Activated gamma-delta T cell treated with anti-CD3 and anti-CD28 coated beads, Interleukin-2, amount 50 U/mL, for 16 hours (primary cell): Measurements from ENCODE around the gene DVL1.

Experiments
- DNase-seq: peaks from one replicate; pipeline ENCODE4 v3.0.0-alpha.2; 2020; ENCODE audit warnings: low read depth

Gene DVL1

DNA sequence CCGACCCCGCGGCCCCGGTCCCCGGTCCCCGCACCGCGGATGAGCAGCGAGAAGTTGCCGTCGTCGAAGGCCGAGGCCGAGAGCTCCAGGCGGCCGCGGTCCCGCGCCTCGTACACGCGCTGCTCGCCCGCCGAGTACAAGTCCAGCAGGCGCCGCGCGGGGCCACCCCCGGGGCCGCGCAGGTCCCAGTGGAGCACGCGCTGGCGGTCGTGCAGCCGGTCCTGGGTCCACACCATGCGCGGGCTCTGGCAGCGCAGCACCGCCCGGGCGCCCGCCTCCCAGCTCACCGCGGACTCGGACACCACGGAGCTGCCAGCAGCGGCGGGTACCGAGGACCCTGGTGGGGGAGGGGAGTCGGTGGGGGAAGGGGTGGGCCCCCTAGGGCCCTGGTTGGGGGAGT is 6.2 kb upstream of the DVL1 start:
- no peak for DNase-seq

DNA sequence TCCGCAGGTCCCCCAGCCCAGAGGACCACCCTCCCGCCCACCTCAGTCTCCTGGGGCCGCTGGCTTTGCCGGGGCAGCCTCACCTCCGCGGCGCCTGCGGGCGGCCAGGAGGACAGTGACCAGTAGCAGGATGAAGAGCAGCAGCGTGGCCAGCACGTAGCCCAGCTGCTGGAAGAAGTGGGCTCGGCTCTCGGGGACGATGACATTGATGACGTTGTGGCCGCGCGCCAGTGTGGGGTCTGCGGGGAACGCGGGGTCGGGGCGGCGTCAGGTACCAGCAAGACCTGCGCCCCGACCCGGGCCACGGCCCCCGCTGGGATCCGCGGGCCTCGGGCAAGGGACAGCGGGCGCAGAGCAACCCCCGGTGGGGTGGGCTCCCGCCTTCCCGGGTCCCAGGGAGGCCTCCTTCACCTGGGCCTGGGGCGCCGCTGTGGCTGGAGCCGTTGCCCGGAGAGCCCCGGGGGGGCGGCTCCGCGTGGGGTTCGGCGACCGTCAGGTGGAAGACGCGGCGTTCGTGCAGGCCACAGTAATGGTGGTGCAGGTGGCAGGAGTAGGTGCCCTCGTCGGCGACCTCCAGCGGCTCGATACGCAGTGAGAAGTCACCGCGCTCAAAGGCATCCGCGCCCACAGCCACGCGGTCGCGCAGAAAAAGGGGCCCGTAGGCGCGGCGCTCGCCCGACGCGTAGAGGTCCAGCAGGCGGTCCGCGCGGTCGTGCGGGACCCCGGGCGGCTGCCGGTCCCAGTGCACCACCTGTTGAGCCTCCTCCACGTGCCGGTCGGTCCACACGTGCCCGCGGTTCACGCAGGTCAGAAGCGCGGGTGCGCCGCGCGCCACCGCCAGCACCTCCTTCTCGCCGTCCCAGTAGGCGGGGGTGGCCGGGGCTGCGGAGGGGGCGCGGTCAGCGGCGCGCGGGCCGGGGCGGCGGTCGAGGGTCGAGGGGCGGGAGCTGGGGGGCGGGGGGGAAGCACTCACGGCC is 5.3 kb upstream of the DVL1 start:
- DNase-seq = no peak

DNA sequence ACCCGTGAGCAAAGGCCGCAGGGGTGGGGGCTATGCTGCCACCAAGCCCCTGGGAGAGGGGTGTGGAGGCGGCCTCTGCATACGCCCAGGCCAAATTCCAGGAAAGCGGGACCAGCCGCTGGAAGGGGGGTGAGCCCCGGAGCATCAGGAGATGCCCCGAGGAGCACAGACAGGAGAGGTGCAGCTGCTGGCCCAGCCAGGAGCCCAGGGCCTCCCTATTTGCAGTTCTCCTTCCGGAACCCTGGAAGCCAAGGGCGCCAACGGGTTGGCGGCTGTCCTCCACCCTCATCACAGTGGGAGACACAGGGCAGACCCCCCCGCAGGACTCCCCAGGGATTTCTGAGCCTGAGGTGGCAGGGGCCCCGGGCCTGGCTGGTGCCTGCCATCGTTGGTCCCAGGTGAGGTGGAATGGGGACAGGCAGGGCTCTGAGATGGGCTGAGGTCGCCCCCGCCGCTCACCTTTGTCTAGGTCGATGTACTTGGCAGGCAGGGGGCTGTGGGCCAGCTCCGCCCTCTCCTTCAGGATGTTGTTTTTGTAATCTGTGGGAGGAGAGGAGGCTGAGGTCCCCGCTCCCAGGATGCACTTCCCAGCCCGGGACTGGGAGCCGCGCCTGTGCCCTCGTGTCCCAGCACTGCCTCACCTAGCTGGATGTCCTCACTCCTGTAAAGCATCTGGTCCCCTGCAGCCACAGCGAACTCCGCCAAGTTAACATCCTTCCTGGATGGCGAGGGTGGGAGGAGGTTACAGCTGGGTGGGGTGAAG is 4.4 kb upstream of the DVL1 start:
- DNase-seq = no peak

DNA sequence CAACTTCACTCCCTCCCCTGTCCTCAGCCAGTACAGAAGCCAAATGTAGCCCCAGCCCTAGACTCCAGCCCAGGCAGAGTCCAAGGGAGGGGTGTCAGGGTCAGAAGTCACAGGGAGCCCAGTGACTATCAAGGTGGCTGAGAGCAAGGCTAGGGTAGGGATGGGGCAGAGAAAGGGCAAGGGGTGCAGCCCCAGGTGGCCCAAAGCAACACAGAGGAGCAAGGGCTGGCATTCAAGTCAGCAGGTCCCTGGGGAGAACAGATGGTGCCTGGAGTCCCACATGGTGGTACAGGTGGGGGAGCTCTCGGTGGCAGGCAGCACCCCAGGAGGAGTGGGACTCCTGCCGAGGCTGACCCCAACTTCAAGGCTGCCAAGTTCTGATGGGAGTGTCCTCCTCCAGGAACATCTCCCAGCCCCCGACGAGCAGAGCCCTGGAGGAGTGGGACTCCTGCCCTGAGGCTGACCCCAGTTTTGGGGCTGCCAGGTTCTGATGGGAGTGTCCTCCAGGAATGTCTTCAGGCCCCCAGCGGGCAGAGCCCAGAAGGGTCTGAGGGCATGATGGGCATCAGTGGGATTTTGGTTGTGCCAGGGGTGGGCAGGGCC is 3.7 kb upstream of the DVL1 start:
- no peak for DNase-seq

DNA sequence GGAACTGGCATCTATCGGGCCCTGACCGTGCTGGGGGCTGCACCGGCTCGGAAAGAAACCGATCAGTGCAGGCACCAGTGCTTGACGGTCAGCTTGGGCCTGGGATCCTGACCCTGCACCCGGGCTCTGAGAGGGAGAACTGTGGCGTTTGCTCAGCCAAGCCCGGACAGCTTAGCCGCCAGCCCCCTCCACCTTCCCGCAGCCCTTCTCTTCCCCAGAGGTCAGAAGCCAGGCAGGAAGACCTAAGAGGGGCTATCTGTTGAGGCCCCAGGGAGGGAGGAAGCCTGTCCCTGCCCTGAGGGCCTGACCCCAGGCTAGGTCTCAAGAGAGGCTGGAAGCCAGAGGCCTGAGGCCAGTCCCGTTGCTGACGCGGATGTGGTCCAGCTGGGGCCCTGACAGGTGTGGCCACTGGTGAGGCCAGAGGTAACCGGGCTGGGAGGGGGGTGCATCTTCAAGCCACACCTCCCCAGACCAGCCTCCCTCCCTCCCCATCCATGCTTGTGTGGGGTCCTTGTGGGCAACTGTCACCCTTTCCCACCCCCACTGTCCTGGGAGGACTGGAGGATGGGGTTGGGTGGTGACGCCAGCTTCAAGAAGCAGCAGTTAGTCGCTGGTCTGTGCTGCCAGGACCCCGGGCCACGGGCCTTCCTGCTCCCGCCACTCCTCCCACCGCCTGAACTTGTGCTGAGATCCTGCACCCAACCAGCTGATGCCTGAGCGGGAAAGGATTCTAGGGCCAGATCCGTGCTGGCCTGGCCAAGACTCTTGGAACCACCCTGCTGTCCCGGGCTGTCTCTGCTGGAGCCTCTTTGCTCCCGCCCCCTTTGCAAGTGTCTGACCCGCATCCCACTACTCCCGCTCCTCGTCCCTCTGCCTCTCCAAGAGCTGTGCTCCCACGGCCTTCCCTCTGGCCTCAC is 2.6 kb upstream of the DVL1 start:
- DNase-seq = no peak

DNA sequence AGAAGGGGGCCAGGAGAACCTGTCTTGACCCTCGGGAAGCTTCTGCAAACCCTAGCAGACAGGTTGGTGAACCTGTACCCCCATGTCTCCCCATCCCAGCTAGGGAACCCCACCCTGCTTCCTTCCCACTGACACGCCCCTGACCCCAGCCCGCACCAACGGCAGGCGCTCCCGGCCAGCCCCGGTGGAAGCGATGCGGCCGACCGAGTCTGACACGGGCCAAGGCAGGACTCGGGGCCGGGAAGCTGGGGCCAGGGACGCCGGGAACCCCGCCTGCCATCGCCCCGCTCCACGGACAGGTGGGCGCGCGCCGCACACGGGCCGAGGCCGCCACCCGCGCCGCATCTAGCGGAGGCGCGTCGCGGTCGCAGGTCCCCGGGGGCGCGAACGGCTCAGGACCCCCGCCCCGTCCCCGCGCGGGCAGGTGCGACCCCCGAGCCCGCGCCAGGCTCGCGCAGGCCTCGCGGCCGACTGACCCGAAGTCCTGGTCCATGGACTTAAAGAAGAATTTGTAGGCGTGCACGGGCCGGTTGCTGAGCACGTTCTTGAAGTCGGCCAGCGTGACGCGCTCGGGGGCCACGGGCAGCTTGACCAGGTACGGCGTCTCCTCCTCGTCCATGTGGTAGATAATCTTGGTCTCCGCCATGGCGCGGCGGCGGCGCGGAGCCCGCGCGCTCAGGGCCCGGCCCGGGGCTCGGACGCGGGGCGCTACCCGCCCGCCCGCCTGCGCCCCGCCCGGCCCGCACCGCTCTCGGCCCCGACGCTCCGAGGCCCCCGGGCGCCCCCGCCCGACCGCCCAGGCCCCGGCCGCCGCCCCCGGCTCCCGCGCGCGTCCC is 580 bp downstream of the DVL1 start:
- DNase-seq = no peak

DNA sequence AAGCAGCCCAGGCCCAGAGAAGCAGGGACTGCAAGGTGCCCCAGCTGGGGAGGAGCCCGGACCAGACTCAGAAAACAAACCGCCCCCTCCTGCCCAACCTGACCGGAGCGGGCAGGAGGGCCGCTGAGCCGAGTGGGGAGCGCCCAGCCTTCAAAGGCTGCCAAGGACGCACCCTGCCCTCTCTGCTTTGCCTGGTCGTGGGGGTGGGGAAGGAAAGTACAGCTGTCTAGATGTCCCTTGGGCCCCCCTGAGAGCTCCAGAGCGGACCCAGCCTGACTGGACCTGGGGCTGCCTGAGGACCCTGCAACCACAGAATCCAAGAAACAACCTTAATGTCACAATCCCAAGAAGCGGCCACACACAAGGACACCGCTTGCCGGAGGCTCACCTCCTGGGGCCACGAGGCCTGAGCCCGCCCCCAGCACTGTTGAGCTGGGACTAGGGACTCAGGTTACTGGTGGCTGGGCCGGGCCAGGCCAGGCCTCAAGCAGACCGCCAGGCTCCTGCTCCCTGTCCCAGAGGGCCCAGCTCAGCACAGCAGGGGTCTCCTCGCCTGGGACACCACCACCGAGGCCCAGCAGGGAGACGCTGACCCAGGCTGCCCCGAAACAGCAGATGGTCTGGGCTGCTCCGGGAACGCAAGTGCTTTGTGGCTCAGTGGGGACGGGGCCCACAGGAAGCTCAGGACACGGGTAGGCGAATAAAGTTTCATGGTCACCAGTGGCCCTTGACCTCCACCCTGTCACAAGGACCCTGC is 1.4 kb downstream of the DVL1 start:
- no peak for DNase-seq

DNA sequence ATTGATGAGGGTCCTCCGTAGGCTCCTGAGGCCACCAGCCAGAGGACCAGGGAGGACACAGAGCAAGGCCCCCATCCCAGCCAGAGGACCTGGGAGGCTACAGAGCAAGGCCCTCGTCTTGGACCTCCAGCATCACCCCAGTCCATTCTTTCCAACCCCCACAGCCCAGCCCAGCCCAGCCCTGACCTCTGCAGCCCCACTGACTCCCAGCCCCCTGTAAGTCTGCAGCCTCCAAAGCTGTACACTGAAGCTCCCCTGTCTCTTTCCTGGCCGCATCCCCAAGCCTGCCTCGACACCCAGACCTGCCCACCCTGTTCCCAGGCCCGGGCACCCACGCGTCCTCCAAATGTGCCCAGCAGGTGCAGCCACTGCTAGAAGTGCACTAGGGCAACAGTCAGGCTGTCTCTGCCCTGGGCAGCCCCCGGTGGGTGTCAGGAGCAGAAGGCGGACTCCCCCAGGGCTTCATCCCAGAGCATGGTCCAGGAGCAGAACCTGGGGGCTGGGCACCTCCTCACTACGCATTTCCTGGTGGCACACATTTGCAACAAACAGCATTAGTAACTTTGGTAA is 2.1 kb downstream of the DVL1 start:
- DNase-seq = no peak

DNA sequence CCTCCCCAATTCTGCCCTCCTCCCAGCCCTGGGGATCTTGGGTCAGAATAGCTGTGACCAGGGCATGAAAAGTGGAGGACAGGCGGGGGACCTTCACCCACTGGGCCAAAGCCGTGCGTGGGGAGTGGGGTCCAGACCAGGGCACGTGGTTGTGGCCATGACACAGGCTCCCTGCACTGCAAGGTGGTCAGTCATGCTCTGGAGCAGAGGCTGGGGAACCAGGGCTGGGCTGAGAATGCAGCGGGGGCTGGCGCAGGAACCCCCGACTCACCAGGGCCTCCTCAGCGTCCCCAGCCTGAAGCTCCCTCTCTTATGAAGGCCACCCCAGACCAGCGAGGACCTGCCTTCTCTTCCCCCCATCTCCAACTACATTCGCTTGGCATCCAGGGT is 2.7 kb downstream of the DVL1 start:
- no peak for DNase-seq

DNA sequence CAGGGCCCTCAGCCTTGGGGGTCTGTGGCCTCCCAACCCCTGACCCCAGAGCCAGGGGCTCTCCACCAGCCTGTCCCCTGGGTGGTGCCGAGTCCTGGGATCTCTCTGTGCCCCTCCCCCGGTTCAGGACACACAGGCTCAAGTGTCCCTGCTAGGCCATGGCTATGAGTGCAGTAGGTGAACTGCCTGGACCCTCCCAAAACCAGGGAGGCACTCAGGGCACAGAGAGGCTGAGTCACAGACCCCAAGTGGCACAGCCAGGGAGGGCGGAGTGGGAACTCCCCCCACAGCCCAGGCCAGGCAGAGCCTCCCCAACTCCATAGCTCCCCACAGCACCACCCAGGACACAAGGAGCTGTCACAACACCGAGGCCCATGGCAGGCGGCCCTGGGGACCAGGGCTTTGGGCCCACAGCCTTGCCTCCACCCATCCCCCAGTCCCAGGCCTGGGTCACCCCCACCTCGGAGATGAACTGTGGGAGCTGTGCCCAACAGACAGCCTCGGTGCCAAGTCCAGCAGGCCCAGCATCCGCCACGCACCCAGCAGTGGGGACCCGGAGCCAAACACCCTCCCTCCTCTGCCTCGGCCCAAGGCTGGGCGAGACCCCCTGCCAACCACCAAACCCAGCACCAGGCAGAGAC is 3.2 kb downstream of the DVL1 start:
- DNase-seq = no peak

DNA sequence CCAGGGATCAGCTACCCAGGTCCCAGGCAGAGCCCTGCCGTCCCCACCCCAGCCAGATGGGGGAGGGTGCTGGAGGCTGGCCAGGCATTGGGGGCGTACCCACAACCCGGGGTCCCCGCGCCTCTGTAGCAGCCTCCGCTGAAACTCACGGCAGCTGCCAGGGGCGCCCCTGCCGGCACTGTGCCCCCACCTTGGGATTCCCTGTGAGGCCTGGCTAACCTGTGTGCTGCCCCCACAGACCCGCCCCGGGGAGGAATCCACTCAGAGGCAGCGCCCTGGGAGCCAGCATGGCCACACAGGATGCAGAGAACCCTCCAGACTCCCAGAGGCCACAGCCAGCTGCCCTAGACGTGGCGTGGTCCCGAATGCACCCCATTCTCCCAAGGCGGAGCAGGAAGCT is 3.8 kb downstream of the DVL1 start:
- no peak for DNase-seq

DNA sequence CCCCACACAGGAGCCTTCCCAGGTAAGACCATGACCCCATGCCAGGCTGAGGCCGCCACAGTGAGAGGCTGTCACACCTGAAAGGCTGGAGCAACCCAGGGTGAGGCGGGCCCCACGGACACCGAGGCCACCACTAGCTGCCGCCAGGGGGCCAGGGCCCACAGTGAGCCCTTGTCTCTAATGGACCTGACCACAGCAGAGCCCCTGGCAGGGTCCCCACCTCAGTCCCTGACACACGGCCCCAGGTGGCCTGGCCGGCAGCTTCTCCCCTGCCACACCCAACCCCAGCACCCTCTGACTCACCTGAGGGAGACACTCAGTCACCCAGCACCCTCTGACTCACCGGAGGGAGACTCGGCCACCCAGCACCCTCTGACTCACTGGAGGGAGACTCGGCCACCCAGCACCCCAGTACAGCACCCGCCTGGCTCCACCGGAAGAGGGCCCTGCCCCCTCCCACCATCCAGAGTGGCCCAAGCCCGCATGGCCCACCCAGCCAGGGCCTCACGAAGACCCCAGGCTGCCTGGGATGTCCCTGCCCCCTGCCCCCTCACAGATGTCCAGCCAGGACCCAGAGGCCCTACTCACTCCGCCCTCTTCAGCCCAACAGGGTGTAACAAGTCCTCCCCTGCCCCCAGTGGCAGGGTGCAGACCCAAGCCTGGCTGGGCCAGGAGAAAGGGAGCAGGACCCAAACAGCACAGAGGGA is 4.4 kb downstream of the DVL1 start:
- DNase-seq = no peak

DNA sequence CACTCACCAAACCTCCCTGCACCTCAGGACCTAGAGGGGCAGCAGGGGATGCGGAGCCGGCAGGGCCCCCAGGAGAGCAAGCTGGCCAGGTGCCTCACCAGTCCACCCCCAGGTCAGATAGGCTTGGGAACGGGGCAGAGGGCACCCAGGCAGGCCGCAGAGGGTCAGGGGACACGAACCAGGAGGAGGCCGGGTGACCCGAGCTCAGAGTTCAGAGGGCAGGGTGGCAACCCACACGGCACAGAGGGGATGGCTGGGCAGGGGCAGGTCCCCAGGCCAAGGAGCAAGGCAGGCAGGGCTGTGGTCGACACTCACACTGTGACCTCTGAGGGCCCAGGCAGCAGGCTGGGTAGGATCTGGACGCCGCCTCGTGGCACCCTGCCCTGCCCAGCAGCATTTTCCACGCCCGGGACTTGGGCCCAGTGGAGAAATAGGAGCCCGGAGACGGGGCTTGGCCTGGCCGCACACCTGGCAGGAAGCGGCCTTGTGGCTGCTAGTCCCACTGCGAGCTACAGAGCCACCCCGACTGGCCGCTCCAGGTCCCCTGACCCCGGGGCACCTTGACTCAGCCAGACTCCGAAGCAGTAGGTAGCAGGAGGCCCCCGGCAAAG is 5.3 kb downstream of the DVL1 start:
- DNase-seq = no peak

DNA sequence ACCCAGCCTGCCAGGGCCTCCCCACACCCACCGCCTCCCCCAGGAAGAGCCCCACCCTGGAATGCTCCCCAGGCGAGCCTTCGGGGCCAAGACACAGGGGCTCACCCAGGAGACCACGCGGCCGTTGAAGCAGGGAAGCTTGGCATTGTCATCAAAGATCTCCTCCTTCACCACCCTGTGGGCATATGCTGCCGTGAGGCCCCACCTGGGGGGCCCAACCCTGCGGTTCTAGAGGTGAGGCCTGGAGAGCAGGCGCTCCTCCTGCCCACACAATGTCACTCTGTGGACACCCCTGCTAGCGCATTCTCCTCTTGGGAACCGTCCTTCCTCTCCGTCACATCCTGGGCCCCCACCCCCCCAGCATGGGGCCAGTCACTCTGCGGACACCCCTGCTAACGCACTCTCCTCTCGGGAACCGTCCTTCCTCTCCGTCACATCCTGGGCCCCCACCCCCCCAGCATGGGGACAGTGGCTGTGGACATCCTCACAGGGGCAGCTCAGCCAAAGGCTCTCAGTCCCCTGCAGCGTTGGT is 6.6 kb downstream of the DVL1 start:
- no peak for DNase-seq

DNA sequence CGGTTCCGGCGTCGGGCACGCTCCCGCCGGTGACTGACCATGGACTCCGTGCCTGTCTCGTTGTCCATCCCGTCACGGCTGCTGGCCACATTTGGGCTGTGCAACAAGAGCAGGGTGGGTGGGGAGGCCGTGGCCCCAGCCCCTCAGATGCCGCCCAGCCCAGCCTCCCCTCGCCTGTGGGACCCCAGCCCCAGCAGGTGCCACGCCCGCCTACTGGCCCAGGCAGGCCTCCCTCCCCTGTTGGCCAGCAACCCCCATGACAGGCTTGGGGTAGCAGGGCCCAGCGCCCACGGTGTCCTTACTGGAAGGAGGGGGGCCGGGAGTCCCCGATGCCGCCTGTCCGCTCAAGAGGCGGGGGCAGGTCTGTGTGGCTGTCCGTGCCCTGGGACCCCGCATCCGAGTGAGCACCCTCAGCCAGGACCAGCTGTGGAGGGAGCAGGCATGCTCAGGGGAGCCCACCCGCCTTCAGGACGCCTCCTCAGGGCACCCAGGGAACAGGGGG is 7.1 kb downstream of the DVL1 start:
- DNase-seq = no peak

DNA sequence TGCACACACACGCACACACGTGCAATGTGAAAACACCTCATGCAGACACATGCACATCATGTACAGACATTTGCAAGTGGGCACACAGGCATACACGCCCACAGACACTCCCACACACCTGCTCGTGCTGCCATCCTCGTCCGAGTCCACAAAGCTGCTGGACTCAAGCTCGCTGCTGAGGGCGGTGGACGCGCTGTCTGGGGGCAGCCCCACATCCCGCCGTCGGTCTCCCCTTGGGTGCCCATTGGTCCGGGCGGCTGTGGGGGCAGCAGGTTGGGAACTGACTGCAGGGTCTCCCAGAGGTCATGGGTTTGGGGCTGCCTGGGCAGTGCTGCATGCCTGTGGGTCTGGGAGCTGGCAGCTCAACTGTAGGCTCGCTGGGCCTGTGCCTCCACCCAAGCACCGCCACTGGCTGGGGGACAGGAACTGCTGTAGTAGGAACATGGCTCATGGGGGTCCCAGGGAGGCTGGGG is 7.6 kb downstream of the DVL1 start:
- no peak for DNase-seq

DNA sequence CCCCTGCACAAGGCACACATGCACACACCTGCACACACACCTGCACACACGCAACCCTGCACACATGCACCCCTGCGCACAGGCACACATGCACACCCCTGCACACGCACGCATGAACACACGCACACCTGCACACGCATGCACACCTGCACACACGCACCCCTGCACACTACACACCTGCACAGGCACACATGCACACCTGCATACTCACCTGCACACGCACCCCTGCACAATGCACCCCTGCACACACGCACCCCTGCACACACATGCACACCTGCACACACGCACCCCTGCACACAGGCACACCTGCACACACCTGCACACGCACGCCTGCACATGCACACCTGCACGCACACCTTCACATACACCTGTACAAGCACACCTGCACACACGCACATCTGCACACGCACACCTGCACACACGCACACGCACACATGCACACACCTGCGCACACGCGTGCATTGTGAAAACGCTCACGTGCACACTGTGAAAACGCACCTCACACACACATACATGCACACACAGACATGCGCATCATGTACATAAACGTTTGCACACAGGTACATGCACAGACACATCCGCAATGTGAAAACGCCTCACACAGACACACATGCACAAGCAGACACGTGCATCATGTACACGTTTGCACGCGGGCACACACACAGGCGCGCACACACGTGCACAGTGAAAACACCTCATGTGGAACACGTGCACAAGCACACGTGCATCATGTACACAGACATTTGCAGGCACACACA is 8.2 kb downstream of the DVL1 start:
- DNase-seq = no peak
